Stimulated activated naive CD8-positive, alpha-beta T cell treated with anti-CD3 and anti-CD28 coated beads, Interleukin-15, Interleukin-2, amounts not matched to agents 100 ng/mL and 50 ng/mL, for 24 hours (primary cell): ENCODE measurements around the gene AIMP2.
"Not testable (repeated sequence)": the region's sequence is repeated elsewhere in the genome, so short reads cannot be mapped to it uniquely, and the experiment has no call there.

Source experiments
- H3K27ac Mint-ChIP-seq: one replicate; pipeline ENCODE4 v1.8.0; 2021; ENCODE audit warnings: mild to moderate bottlenecking, mixed read lengths
- H3K27me3 Mint-ChIP-seq: one replicate; pipeline ENCODE4 v1.8.0; 2021; ENCODE audit warnings: mixed read lengths
- H3K36me3 Mint-ChIP-seq: one replicate; pipeline ENCODE4 v1.8.0; 2021; ENCODE audit warnings: low read depth, mixed read lengths
- H3K4me1 Mint-ChIP-seq: one replicate; pipeline ENCODE4 v1.8.0; 2021; ENCODE audit warnings: low read depth, mixed read lengths
- H3K4me3 Mint-ChIP-seq: one replicate; pipeline ENCODE4 v1.8.0; 2021; ENCODE audit warnings: mild to moderate bottlenecking, mixed read lengths
- H3K9me3 Mint-ChIP-seq: one replicate; pipeline ENCODE4 v1.8.0; 2021; ENCODE audit warnings: mixed read lengths

AIMP2 gene

GRCh38 chr7:6008668-6009611 is at the start of gene AIMP2, which contains the start of gene PMS2:
Gene AIMP2 (plus strand): TSS chr7:6009272. CDS start chr7:6009364, 92 bp downstream.
Gene PMS2 (minus strand): TSS chr7:6009049. CDS start chr7:6009019, 30 bp downstream.
- Mint-ChIP-seq H3K9me3 (no peaks in the 10 kb centered on the region), H3K4me1 (peaks cover 40% of the 10 kb centered on the region), H3K27me3 (no peaks in the 10 kb centered on the region), H3K4me3 (peak within 1 kb of the TSS; percentile 87), H3K27ac (peak within 1 kb of the TSS; percentile 94), H3K36me3 (peaks cover 43% of the 10 kb centered on the region)

GRCh38 chr7:5963205-5963604 is 45.9 kb upstream of the AIMP2 start:
- H3K4me3 Mint-ChIP-seq: not testable (repeated sequence)

DNA sequence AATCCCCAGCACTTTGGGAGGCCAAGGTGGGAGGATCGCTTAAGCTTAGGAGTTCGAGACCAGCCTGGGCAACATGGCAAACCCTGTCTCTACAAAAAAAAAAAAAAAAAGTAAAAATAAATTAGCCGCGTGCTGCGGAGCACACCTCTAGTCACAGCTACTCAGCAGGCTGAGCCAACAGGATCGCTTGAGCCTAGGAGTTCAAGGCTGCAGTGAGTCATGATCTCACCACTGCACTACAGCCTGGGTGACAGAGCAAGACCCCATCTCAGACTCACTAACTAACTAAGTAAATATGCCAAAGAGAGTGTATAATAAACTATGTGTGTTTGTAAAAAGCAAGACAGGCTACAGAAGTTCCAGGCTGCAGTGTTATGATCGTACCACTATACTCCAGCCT is 45.3 kb upstream of the AIMP2 start:
- H3K36me3 Mint-ChIP-seq, H3K4me3 Mint-ChIP-seq, H3K4me1 Mint-ChIP-seq, H3K27ac Mint-ChIP-seq, H3K27me3 Mint-ChIP-seq, H3K9me3 Mint-ChIP-seq: not testable (repeated sequence)

More at GRCh38 chr7:5963205-5963604, 45.9 kb upstream of the AIMP2 start:
- H3K27ac Mint-ChIP-seq, H3K4me1 Mint-ChIP-seq, H3K36me3 Mint-ChIP-seq, H3K9me3 Mint-ChIP-seq, H3K27me3 Mint-ChIP-seq: not testable (repeated sequence)

GRCh38 chr7:5970347-5970911 is 38.6 kb upstream of the AIMP2 start, which contains the start of gene RSPH10B:
Gene RSPH10B (minus strand): TSS chr7:5970689. CDS start chr7:5967116, 3,573 bp downstream.
- not testable (repeated sequence) for H3K27ac Mint-ChIP-seq, H3K27me3 Mint-ChIP-seq, H3K4me3 Mint-ChIP-seq, H3K4me1 Mint-ChIP-seq, H3K9me3 Mint-ChIP-seq, H3K36me3 Mint-ChIP-seq

- H3K4me3 Mint-ChIP-seq, H3K36me3 Mint-ChIP-seq, H3K4me1 Mint-ChIP-seq, H3K27me3 Mint-ChIP-seq, H3K9me3 Mint-ChIP-seq, H3K27ac Mint-ChIP-seq: not testable (repeated sequence)
These were observed 35.5 kb upstream of the AIMP2 start for GRCh38 chr7:5973580-5973979.

- not testable (repeated sequence) for H3K9me3 Mint-ChIP-seq, H3K4me3 Mint-ChIP-seq, H3K4me1 Mint-ChIP-seq, H3K27me3 Mint-ChIP-seq, H3K27ac Mint-ChIP-seq
- H3K36me3 Mint-ChIP-seq: peaks cover 16% of the 10 kb centered on the region
These were observed 29.3 kb upstream of the AIMP2 start for GRCh38 chr7:5979680-5980314.

- not testable (repeated sequence) for H3K9me3 Mint-ChIP-seq, H3K4me3 Mint-ChIP-seq, H3K27me3 Mint-ChIP-seq, H3K4me1 Mint-ChIP-seq, H3K27ac Mint-ChIP-seq
- peaks cover 46% of the 10 kb centered on the region for H3K36me3 Mint-ChIP-seq
These were observed 22.0 kb upstream of the AIMP2 start for GRCh38 chr7:5987061-5987460.

GRCh38 chr7:5997210-5997808 is 11.8 kb upstream of the AIMP2 start:
- Mint-ChIP-seq H3K36me3 (peaks cover 46% of the 10 kb centered on the region), H3K27me3 (no peaks in the 10 kb centered on the region), H3K27ac (no peak overlapping the region), H3K4me1 (no peaks in the 10 kb centered on the region), H3K4me3 (no peak overlapping the region), H3K9me3 (no peaks in the 10 kb centered on the region)

GRCh38 chr7:6007386-6007785 is 1.7 kb upstream of the AIMP2 start:
- Mint-ChIP-seq H3K27ac (peak overlapping the region; percentile 39), H3K36me3 (peaks cover 42% of the 10 kb centered on the region), H3K4me3 (peak overlapping the region; percentile 87)

GRCh38 chr7:6007835-6008590 is 1.1 kb upstream of the AIMP2 start:
- peaks cover 40% of the 10 kb centered on the region for H3K4me1 Mint-ChIP-seq

More at GRCh38 chr7:6007386-6007785, 1.7 kb upstream of the AIMP2 start:
- Mint-ChIP-seq H3K4me1 (peaks cover 36% of the 10 kb centered on the region), H3K9me3 (no peaks in the 10 kb centered on the region), H3K27me3 (no peaks in the 10 kb centered on the region)

DNA sequence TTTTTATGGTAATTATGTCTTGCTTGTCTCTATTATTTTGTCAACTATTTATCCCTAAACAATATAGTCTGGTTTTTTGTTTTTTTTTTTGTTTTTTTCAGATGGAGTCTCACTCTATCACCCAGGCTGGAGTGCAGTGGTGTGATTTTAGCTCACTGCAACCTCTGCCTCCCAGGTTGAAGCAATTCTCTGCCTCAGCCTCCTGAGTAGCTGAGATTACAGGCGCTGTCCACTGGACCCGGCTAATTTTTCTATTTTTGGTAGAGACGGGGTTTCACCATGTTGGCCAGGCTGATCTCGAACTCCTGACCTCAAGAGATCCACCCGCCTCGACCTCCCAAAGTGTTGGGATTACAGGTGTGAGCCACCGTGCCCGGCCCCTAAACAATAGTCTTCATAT is 1.3 kb downstream of the AIMP2 start:
- H3K4me1 Mint-ChIP-seq: peaks cover 44% of the 10 kb centered on the region
- H3K9me3 Mint-ChIP-seq, H3K27me3 Mint-ChIP-seq: not testable (repeated sequence)
- H3K4me3 Mint-ChIP-seq: peak overlapping the region; percentile 87
- H3K36me3 Mint-ChIP-seq: peaks cover 46% of the 10 kb centered on the region
- peak overlapping the region; percentile 90 for H3K27ac Mint-ChIP-seq

More at GRCh38 chr7:6007835-6008590, 1.1 kb upstream of the AIMP2 start:
- H3K27me3 Mint-ChIP-seq, H3K9me3 Mint-ChIP-seq: not testable (repeated sequence)
- H3K36me3 Mint-ChIP-seq: peaks cover 45% of the 10 kb centered on the region
- H3K4me3 Mint-ChIP-seq: peak overlapping the region; percentile 87
- H3K27ac Mint-ChIP-seq: peak overlapping the region; percentile 94

DNA sequence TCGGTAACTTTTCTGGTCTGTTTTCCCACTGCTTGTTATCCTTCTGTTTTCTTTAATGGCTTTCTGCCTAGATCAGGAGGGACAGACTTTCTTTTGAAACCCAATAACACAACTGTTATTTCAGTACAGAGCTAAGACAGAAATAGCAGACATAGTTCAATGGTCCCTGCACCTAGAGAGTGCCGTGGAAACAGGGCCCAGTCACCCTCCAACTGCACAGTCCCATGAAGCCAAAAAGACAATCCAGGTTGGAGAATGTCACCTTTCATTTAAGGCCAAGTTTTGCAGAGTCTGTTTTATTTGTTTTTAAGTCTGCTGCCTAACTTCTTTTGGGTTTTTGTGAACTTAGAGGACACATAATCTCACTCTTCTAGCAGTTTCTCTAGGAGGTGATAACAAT is 2.5 kb downstream of the AIMP2 start:
- H3K36me3 Mint-ChIP-seq: peaks cover 54% of the 10 kb centered on the region
- peak overlapping the region; percentile 87 for H3K4me3 Mint-ChIP-seq
- no peaks in the 10 kb centered on the region for H3K27me3 Mint-ChIP-seq
- no peaks in the 10 kb centered on the region for H3K9me3 Mint-ChIP-seq
- peak overlapping the region; percentile 61 for H3K27ac Mint-ChIP-seq
- H3K4me1 Mint-ChIP-seq: peaks cover 44% of the 10 kb centered on the region

DNA sequence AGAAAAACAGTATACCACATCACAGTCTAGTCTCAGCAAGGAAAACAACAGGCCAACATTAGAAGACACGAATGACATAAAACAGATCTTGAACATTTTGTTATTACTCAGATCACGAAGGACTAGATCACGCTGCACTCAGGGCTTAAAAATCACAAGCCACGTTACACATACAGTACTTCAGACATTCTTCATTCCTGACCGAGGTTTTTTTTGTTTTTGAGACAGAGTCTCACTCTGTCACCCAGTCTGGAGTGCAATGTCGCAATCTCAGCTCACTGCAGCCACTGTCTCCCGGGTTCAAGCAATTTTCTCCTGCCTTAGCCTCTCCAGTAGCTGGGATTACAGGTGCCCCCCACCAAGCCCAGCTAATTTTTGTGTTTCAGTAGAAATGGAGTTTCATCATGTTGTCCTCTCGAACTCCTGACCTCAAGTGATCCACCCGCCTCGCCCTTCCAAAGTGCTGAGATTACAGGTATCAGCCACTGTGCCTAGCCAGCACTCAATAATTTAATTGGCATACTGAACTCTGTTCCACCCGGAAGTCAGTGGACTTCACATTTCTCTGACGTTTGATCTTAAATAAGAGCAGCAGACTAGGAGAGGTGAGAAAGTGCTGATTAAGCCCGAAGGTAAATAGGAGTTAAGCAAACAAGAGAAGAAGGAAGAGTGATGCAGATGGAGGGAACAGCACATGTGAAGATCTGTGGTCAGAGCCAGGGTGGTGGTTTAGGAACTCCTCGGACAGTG is 3.5 kb downstream of the AIMP2 start:
- H3K4me3 Mint-ChIP-seq: no peak overlapping the region
- no peaks in the 10 kb centered on the region for H3K27me3 Mint-ChIP-seq
- peaks cover 57% of the 10 kb centered on the region for H3K36me3 Mint-ChIP-seq
- no peaks in the 10 kb centered on the region for H3K9me3 Mint-ChIP-seq
- H3K4me1 Mint-ChIP-seq: peaks cover 37% of the 10 kb centered on the region
- peak overlapping the region; percentile 42 for H3K27ac Mint-ChIP-seq
